GM19043 (cell line): ENCODE results near the gene RNF157.

ENCODE experiments used
- ATAC-seq: cut with Tn5 transposase; IDR thresholded peaks from one replicate; pipeline ENCODE4 v1.9.1; 2021; ENCODE audit warnings: low read depth; ENCODE audit not compliant: unreplicated experiment

RNF157 gene

DNA sequence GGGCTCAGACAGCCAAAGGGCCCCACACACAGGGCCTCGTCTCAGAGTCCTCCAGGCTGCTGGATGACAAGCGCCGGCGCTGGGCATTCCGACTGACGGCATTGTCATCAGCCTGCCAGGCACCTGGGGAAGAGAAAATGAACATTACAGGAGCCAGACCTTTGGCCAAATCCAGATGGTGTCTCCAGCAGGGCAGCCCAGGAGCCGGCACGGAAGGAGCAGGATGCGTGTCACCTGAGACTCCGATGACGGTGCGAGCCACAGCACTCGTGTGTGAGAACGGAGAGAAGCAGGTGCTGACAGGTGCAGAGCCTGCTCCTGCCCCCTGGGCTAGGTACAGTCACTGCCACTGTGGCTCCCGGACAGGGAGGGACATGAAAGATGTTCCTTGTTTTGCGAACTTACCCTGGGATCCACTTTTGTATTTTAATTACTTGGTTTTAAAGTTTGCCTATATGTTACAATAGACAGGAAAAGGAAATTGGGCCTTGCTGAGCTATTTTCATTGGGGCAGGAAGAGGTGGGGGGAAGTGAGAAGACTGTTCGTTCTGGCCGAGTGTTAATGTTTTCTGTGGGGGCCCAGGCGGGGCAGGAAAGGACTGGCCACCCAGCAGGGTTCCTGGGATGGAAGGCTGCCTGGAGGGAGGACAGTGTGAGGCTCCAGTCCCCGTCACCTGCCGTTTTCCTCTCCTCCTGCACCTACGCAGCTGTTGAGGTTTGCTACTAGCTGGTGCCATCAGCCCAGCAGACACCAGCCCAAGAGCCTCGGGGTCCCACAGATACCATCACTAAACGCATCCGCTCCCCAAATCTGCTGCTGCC lies 94.9 kb downstream of the RNF157 start:
- no peak for ATAC-seq

DNA sequence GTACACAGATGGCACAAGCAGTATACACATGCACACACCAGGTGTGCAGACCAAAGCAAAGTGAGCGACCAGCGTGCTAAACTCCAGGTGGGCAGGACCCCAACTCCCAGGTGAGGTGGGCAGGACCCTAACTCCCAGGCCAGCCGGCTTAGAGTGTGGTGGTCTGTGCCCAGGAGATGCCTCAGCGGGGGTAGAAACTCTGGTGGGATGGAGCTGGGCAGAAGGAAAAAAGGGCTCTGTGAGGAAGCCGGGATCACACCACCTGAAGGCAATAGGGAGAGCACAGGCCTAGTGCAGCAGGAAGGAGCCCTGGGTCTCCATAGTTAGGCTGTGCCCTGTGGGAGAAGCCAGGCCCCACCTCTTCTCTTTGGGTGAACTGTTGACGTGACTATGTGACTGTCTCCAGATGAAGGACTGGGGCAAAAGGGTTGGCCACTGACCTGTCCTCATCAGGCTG lies 97.7 kb downstream of the RNF157 start:
- ATAC-seq = no peak

DNA sequence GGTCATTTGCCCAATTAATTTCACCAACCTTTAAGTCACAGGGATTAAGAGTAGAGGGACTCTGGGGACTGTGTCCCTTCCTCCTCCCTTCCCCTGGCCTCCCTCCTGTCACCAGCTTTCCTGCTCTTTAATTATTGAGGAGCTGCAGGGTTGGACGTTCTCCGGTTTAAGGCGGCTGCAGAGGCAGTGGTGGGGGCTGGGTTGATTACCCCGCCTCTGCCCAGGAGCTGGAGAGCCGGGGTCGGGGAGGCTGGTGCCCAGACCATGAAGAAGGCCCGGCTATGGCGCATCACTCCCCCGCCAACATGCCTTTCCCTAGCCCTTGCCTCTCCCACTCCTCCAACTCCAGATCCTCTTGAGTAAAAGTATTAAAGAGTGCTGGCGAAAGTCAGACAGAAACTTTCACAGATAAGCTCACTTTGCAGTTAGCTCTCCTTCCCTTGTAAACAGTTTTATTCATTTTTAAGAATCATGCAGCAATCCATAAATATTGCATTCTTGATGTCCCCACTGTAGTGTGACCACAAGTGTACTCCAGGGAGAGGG lies 98.2 kb downstream of the RNF157 start:
- no peak for ATAC-seq

DNA sequence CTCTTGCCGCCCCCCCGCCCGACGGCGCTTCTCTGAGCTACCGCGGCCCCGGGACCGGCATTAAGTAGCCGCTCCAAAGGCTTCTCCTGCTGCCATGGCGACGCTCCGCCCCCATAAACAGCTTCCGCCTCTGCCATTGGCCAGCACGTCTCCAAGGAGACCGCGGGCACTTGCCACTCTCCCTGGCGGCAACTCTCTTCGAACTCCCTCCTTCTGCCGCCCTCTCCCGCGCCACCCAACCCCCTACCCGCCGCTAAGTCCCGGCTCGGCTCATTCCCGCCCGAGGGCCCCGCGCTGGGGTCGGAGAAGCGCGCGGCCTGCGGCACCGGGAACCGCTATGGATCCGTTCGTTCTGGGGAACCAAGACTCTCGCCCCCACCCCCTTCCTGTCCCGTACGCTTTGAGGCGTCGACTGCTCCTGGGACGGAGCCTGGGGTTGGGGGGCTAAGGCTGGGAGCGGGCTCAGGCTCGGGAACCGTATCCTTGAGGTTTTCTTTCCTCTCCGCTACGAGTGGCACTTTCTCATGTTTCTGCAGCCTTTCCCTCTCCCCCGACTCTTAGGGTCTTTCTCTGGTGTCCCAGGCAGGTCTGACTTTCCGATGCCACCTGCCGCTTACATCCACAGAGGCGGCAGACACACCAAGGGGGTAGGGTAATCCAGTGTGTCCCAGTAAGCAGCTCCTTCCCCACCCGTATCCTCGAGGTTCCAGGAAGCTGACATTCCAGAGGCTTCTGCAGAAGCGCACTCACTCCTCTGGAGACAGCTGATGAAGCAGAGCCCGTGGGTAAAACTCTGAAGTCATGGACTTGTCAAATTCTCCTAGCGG lies 98.9 kb downstream of the RNF157 start, which contains the start of gene FOXJ1:
Gene FOXJ1 (minus strand): TSS at position 34 of the 827 bp plus-strand sequence. CDS start 850 bp downstream, outside the sequence.
- peak; percentile 78 for ATAC-seq

DNA sequence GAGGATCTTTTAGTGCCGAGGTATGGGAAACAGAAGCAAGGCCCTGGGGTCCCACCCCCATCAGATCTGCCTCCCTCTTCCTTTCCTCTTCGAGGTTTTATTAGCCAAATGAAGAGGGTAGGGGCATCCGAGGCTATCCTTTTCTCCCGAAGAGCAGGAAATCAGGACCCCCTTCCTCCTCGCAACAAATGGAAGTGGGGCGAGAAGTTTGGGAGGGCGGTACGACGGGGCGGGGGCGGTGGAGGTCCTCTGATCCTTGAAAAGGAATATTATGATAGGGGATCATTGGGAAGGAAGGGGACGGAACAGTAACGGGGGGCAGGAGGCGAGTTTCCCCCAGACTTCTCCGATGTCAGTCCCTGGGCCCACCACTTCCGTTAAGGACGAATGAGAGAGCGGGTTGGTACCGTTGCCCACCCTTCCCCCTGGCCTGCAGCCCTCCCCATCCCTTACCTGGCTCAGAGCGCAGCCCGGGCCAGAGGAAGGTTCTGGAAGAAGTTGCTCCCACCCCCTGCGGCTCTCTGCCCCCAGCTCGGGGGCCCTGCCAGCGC lies 99.6 kb downstream of the RNF157 start:
- no peak for ATAC-seq

DNA sequence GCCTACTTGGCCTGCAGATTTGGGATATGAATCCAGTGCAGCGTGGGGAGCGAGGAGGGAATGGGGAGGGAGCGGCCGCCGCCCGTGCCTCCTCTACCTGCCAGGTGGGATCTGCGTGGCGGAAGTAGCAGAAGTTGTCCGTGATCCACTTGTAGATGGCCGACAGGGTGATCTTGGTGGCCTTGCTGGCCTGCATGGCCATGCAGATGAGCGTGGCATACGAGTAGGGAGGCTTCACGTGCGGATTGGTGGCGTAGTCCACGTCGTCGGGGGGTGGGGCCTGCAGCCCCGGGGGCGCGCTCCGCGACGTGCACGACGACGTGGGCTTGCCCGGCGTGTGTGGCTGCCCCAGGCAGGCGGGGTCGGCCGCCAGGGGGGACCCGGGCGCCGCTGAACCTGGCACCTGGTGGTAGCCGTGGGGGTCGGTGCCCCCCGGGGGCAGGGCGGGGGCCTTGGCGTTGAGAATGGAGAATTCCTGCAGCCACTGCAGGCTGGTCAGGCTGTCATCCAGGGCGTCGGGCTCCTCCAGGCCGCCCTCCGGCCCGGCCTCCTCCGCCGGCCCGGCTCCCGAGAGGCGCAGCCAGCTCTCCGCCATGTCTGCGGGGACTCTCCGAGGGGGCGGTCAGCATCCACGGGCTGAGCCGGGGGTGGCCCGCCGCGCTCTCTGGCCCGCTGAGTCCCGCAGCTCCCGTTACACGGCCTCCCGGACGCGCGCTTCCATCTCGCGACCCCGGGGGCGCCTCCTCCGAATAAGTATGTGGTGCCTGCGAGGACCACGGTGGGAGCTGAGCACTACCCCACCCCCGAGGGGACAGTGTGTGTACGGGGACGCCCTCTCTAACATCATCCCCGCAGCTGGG lies 100.3 kb downstream of the RNF157 start:
- ATAC-seq = no peak

DNA sequence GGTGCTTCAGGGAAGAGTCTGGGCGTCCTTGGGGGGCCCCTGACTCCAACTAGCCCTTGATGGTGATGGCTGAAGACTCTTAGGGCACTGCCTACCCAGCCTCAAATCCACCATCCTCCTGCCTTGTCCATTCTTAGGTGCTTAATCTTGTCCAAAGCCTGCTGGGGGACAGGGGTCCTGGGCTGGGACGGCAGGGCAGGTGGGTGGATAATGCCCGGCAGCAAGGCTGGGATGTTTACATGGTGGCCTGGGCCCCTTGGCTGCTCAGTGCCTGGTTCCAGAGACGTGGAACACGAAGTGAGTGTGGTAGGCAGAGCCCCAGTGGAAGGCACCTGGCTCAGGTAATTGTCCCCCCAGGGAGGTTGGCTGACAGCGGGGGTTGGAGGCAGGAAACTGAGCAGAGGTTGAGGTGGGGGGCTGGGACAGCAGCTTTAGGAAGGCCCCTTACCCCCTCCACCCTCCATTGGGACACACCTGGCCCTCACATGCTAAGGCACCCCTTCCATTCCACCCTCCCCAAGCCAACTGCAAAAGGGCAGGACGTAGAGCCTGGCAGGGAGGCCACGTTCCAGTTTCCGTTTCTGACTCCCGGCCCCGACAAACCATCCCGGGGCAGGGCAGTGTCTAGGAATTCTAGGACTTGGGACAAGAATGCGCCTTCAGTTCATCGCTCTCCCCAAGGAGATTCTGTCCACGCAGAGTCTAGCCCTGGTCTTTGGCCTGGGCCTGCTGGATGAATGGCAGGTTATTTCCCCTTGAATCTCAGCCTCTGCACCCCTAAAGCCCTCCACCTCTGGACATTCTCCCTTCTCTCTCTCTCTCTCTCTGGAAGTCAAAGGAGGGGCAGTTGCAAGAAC lies 101.2 kb downstream of the RNF157 start:
- no peak for ATAC-seq

DNA sequence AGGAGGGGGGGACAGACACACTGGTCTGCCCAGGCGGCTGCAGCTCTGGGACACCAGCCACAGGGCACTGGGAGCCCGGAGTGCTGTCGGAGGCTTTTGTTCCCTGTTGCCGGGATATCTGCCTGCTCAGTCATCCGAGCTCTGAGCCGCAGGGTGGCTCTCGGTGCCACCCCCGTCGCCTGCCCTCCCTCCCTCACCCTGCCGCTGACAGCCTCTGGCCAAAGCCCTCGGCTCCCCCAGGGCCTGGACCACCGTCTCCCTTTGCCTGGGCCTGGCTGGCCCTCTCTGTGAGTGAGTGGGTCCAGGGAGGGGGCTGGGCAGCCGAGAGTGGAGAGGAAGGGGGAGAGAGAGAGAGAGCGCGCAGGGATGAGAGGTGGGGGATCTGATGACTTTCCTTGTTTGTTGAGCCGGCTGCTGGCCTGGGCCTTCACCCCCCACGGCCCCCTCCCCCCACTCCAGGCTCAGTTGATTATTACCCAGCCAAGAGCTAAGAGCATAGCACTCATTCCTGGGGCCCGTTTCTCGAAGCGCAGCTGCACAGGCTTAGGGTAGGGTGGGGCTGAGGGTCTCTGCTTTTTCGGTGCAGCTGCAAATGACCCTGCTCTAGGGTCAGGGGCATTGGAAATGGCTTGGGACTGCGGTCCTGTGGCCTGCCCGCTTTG lies 101.9 kb downstream of the RNF157 start:
- no peak for ATAC-seq

DNA sequence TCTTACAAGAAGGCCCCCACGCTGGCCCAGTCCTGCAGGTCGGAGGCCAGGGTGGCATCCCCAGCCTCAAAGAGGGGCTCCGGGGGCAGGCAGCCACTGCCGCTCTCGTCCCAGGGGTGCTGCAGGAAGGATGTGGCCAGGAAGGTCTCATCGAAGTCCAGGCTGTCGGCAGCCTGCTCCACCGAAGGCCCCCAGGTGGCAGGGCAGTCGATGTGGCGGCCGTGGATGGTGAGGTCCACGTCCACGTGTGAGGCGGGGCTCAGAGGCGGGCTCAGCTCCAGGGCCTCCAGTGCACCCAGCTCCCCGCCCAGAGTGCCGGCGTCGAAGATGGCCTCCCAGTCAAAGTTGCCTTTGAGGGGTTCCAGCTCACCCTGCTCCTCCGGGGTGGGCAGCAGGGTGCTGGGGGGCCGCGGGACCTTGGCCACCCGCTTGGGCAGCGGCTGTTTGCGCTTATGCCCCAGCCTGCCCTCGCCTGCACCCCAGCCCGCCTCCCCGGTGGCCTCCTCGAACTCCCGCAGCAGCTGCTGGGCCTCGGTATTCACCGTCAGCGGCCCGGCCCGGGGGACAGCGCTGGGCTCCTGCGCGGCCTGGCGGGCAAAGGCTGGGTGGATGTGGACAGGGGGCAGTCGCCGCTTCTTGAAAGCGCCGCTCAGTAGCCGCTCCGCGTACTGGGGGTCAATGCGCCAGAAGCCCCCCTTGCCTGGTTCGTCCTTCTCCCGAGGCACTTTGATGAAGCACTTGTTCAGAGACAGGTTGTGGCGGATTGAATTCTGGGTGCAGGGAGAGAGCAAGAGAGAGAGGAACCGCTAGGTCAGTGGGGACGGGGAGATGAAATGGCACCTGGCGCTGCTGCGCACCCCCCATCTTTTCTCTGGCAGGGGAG lies 102.7 kb downstream of the RNF157 start:
- ATAC-seq = no peak

DNA sequence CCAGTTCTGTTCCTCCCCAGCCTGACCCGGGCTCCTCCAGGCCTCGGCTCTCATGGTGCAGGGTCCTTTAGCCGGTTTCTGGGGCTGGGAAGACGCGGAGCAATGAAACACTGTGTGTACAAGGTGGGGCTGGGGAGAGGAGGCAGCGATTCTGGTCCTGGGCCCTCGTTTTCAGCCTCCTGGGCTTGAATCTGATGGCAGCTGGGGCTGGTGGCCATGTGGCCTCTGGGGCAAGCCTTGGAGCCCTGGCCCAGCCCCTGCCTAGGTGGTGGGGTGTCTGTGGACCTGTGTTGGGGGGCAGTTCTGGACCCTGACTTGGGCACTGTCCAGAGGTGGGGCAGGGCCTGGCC lies 103.3 kb downstream of the RNF157 start:
- ATAC-seq = no peak

DNA sequence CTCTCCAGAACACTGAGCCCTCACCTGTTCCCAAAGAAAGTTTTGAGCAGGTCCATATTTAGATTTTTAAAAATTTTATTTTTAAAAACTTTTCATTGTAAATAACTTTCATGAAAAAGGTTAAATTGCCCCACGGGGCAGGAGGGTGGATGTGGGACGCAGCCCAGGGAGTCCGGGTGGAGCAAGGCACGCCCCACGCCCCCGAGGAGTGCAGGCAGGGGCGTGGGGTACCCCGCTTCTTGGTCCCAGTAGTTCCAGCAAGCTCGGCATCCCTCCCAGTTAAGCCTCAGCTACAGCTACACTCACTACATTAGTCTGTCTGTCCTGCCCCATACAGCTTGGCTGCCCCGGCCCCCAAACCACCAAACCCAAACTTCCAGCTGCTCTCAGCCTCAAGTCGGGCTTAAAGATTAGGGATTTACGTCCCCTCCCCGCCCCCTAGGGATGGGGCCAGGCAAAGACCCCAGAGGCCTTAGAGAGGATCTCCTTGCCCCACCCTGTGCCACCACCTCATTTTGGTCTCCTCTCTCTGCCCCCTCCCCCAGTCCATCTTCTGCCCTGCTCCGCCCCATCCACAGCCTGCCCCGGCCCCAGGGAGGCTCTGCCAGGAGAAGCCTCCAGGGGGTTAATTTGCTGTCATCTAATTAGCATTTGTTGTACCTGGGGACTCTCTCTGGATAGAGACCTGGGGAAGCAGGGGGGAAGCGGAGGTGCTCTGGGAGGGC lies 103.9 kb downstream of the RNF157 start:
- no peak for ATAC-seq

DNA sequence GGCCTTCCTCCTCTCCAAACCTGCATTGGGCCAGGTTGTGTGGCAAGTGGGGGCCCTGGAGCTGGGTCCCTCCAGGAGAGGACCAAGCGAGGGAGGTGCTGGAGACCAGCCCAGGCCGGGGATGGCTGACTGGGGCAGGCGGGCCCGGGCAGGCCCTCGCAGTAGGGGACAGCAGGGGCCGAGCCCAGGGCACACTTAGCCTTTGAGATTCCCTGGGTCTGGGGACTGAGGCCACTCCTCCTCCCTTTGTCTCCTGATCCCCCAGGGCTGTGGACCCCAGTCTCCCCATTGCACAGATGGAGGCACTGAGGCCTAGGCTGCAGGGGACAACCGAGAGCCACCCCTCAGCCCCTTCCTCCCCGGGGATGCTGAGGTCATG lies 104.5 kb downstream of the RNF157 start:
- ATAC-seq = no peak

DNA sequence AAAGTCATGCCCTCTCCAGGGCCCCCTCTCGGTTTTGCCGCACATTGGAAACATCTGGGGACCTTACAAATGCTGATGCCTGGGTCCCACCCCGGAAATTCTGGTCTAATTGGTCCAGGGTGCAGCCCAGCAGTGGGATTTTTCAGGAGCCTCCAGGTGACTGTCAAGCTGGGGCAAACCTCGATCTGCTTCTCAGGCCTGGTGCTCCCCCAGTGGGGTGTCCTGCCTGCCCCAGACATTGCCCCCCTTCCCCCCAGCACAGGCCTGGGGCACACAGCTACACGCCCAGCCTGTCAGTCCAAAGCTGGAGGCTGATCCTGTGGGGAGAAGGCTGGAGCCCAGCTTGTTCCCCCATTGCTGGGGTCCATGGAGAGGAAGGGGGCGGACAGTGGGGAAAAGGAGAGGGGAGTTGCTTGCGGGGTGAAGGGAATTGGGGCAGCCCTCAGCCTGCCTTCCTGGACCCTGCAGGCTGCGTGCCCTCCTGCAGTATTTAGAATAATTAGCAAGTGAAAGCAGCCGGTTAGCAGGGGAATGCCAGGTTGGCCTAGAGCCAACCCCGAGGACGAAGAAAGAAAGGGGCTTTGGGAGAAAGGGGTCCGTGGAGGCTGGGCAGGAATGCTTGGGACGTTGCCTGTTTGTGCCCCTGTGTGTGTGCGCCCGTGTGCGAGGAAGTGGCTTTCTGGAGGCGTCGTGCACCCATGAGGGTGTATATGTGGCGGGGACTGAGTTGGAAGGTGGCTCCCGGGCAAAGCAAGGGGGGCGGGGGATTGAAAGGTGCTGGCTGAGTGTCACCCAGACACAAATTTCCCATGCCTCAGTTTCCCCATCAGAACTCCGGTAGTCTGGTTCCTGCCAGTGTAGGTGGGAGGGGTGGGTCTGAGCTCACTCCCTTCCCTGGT lies 105.1 kb downstream of the RNF157 start:
- no peak for ATAC-seq

DNA sequence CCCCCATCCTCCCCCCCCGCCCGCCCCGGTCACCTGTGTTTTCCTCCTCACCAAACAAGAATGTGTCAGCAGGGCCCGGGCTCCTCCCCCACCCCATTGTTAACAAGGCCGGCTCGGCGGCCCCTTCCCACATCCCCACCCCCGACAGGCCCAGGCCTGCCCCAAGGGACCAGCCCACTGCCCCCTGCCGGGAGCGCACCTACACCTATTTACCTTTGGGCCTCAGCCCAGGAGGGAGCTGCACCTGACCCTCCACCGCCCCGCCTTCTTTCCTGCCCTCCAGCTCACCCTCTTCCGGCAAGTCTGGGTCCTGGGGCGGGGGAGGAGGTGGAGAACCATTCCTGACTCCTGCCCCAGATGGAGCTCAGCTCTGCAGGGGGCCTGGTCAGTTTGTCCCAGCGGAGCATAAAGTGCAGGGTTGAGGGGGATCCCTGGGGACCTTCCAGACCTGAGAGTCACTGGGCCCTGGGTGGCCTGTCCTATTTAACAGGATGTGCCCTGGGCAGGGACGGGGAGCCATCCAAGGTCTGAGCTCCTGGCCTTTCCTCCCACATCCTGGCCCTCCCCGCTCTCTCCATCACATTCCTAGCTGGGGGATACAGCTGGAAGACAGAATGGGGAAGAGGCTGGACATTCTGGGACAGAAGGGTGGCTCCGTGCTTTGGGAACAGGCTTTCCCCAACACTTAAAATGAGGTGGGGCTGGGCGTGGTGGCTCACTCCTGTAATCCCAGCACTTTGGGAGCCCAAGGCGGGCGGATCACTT lies 107.5 kb downstream of the RNF157 start:
- ATAC-seq = no peak
